Erythroblast (primary cell): Measurements from ENCODE around the gene DMTF1.

ENCODE experiments used
- GATA1 ChIP-seq: IDR thresholded peaks from 2 replicates; pipeline ENCODE4 v1.6.1; 2011; ENCODE audit warnings: low read depth, mild to moderate bottlenecking, control low read depth, low read length, moderate library complexity
- POLR2A ChIP-seq: IDR thresholded peaks from 2 replicates; pipeline ENCODE4 v1.6.1; 2011; ENCODE audit warnings: mild to moderate bottlenecking, low read length

DNA sequence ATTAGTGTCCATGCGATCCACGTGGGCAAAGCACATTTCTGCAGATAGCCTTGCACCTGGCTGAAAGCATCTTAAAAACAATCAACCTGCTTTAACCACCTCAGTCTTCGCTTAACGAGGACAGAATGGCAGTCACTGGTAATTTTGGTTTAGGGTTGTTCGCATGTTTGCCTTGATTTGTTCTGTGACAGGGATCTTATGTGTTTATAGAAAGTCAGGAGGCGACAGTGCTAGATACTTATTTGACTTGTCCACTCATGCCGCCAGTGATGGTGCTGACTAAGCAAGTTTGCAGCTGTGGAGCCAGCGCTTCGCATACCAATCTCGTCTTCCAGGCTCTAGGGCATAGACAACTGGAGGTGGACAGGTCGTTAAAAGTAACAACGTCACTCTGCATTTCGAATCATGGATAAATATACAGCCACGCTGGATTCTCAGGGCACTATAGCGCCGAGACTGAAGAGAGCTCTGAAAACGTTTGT, 68.5 kb downstream of the DMTF1 start:
- TF ChIP-seq POLR2A, result no peak
- TF ChIP-seq GATA1, result no peak
